ENCODE results near the gene GPC1.
"Not testable (repeated sequence)": the region's sequence is repeated elsewhere in the genome, so short reads cannot be mapped to it uniquely, and the experiment has no call there.

The GPC1 gene, protein sequence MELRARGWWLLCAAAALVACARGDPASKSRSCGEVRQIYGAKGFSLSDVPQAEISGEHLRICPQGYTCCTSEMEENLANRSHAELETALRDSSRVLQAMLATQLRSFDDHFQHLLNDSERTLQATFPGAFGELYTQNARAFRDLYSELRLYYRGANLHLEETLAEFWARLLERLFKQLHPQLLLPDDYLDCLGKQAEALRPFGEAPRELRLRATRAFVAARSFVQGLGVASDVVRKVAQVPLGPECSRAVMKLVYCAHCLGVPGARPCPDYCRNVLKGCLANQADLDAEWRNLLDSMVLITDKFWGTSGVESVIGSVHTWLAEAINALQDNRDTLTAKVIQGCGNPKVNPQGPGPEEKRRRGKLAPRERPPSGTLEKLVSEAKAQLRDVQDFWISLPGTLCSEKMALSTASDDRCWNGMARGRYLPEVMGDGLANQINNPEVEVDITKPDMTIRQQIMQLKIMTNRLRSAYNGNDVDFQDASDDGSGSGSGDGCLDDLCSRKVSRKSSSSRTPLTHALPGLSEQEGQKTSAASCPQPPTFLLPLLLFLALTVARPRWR

GRCh38 chr2:240435457-240435947 is at the start of gene GPC1:
Gene GPC1 (plus strand): TSS chr2:240435663. CDS start chr2:240435919, 256 bp downstream.
- DNase-seq, result peak; percentile 62

GRCh38 chr2:240386326-240386725 is 49.1 kb upstream of the GPC1 start:
- no peak for DNase-seq

DNA sequence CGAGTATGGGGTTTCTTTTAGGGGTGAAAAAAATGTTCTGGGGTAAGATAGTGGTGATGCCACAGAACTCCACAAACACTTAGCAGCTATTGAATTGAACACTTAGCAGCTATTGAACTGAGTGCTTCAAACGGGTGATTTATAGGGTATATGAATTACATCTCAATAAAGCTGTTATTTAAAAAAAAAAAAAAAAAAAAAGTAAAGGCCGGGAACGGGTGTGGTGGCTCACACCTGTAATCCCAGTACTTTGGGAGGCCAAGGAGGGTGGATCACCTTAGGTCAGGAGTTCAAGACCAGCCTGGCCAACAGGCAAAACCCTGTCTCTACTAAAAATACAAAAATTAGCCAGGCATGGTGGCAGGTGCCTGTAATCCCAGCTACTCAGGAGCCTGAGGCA is 48.7 kb upstream of the GPC1 start:
- not testable (repeated sequence) for DNase-seq

DNA sequence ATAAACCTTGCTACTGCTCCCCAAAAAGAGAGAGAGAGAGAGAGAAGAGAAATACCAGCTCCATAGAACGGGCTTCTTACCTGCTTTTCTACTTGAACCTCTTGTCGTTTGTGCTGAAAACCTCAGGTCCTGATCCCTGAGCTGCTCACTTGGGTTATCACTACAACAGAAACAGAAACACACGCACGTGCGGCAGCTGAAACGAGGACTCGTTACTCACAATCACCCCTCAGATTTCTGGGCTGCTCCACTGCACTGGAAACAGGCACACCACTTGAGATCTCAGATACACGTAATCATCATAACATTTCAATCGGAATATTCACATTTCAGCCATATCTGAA is 48.2 kb upstream of the GPC1 start:
- DNase-seq, result no peak

DNA sequence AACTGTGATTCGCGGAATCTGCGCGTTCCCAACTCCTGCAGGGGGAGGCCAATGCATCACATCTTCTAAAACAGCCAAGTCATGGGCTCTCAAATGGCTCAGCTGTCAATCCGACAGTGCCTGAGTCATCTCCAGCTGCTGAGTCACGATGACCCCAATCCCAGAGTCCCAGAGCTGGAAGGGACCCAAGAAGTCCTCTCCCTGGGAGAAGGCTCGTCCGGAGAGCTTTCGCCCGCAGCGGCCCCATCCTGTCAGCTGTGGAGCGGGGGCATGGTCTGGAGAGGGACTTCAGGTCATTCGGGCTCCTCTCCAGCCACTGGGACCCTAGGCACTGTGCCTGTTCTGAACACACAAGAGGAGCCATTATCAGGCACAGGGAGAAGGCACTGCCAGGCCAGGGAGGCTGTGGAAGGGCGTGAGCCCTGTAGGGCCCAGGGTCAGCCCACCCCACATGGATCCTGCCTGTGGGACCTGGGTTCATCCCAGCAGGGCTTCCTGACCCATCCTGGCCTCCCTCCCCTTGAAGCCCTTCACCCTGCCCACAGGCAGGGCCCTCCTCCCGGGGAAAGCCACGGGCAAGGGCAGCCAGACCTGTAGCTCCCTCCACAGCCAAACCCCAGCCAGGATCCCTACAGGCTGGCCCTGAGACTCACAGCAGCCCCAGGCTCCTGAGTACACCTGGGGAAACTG is 47.6 kb upstream of the GPC1 start:
- no peak for DNase-seq

DNA sequence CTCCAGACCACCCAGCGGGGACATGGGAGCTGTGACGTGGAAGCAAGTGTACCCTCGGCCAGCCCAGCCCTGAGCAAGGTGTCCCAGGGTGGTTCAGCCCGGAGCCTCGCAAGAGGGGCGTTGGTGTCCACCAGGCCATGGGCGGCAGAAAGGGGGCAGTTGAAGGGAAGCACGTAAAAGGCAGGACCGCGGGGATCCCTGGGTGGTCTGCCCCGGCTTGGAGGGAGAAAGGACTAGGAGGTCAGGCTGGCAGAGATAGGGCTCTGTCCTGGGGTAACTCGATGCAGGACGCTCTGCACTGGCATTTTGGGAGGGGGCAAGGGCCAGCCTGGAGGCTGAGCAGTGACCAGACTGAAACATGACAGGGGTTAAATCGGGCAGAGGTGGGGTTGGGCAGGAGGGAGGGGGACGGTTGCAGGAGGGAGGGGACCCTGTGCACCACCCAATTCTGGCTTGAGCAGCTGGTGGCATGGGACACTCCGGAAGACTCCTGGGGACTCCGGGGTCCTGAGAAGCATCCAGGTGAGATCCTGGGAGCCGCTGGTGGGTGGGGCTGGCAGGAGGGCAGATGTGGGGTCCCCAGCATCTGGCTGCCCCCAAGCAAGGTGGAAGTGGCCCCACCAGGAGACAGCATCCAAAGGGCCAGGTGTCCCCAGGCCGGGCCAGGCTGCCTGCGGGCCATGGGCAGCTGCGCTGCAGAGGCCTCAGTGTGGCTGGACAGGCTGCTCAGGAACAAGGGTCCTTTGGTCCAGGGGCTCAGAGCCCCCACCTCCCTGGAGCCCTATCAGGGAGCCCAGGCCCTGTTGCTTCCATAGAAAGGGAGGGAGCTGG is 46.8 kb upstream of the GPC1 start:
- no peak for DNase-seq

DNA sequence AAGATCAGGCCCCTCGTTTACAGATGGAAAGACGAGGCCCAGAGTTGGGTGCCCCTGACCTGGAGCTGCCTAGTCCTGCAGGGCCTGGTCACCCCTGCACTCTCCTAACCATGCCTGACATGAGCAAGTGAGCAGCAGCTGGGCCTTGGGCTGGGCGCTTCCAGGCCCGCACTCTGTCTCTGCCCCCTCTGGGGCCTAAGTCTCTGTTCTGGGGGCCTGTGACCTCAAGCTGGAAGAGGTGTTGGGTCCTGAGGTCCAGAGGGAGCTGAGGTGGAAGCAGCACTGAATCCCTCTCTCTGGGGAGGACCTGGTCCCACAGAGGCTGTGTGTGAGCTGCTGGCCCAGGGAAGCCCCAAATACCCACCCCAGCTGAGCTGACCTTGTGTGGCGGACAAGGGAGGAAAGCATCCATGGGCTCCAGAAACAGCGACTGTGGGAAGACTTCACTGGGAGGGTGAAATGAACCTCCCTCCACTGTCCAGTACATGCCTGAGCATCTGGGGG is 46.1 kb upstream of the GPC1 start:
- DNase-seq, result no peak

DNA sequence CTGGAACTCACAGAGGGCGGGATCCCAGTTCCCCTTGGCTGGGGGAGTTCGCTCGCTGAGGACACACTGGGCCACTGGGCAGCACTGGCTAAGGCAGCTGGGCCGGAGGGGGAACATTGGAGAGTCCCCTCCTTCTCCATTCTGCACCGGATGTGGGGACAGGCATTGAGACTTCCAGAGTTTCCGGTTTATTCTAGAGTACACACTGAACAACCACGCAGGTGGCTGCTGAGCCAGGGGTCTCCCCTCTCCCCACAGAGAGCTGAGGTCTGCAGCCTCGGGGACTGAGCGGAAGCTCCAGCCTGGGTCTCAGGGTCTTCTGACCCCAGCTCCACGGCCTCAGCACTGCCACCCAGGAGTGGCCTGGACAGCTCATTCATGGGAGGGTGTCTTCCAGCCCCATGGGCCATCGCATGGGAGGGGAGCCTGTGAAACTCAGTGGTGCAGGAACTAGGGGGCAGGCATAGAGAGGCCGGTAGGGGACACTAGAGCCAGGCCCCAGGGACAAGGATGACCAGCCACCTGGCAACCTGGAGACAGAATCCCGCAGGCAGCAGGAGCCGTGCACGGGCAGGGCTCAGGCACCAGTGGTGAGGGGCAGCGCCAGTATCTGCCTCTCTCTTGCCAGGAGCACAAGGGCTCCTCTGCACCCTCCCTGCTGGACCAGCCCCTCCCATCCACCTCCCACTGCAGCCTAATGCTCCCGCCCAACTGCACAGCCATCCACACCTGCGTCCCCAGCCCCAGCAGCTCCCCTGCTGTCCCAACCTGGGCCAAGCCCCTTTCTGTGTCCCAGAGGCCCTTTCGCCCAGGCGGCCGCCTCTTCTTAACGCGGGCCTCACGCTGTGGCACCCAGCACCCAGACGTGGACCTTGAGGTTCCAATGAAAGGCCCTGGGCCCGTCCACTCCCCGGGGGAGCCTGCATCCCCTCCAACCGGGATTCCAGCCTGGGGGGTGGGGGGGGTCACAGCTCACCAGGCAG is 45.1 kb upstream of the GPC1 start:
- DNase-seq, result no peak

- DNase-seq, result no peak
Observed at GRCh38 chr2:240391111-240392051, 44.1 kb upstream of the GPC1 start.

GRCh38 chr2:240392084-240392947 is 43.1 kb upstream of the GPC1 start:
- no peak for DNase-seq

- DNase-seq, result no peak
Observed at GRCh38 chr2:240392948-240393830, 42.3 kb upstream of the GPC1 start.

DNA sequence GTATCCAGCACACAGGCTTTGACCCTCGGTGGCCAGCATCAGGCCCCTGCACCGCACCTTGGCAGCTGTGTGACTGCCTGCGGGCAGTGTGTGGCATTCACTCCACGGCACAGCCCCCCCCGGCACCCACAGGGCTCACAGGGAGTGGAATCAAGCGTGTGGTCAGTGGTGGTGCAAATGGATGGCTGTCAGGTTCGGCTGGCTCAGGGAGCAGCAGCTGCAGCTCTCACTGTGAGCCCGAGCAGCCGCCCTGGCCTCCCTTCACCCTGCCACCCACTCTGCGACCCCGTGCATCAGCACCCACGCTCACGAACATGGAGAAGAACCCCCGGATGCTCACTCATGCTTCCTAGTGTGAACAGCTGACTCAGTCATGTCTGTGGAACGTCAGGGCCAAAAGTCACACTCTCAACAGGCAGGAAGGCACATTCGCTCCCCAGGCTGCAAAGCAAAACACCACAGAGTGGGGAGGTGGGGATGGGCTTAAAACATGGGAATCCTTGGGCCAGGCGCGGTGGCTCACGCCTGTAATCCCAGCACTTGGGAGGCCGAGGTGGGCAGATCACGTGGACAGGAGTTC is 41.5 kb upstream of the GPC1 start:
- no peak for DNase-seq

DNA sequence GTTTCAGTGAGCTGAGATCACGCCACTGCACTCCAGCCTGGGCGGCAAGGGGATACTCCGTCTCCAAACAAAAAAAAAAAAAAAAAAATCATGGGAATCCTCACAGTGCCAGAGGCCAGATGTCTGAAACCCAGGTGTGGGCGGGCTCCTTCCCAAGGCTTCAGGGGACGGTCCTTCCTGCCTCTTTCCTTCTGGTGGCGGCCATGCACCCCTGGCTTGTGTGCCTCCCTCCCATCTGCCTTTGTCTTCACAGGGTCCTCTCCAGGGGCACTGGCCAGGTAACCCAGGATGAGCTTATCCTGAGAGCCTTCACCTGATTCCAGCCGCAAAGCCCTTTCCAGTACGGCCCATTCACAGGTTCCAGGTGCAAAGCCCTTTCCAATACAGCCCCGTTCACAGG is 40.9 kb upstream of the GPC1 start:
- DNase-seq, result no peak

GRCh38 chr2:240395448-240395847 is 40.0 kb upstream of the GPC1 start:
- no peak for DNase-seq

DNA sequence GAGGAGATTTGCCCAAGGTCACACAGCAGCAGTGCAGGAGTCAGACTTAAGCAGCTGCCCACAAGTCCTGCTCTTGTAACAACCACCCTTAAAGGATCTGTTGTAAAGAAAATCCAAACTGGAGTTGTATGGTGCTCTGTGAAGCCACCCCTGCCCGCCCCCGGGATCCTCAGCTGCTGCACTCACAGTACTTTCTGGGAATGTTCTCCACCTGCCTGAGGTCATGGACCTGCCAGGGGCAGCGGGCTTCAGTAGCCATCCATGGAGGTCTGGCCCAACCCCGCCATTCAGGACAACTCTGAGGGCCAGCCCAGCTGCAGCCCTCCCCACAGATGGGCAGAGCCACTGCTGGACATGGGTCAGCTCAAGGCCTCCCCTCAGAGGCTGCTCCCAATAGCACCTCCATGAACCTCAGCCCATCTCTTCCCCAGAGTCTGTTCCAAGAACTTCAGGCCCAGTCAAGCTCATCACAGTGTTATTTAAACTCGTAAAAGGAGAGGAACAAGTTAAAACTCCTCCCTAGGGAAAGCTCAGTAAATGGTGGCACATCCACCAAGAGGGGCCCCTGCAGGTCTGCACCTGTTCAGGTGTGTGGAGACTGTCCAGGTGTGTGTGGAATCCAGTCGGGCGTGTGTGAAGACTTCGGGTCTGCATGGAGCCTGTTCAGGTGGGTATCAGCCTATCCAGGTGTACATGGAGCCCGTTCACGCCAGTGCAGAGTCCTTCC is 39.4 kb upstream of the GPC1 start:
- DNase-seq, result no peak

GRCh38 chr2:240396623-240397541 is 38.6 kb upstream of the GPC1 start:
- no peak for DNase-seq
